Islet of Langerhans (tissue), 1 donor: Measurements from ENCODE around the gene SFXN2.
"Not testable (repeated sequence)": the region's sequence is repeated elsewhere in the genome, so short reads cannot be mapped to it uniquely, and the experiment has no call there.

Experiments used
- FAIRE-seq: peaks from one replicate; lab custom pipeline; 2011; peaks lifted over from hg19 to GRCh38; lab: Jason Lieb, UNC

Gene SFXN2

GRCh38 chr10:102720775-102721301, 6.4 kb downstream of the SFXN2 start:
- FAIRE-seq: no peak

DNA sequence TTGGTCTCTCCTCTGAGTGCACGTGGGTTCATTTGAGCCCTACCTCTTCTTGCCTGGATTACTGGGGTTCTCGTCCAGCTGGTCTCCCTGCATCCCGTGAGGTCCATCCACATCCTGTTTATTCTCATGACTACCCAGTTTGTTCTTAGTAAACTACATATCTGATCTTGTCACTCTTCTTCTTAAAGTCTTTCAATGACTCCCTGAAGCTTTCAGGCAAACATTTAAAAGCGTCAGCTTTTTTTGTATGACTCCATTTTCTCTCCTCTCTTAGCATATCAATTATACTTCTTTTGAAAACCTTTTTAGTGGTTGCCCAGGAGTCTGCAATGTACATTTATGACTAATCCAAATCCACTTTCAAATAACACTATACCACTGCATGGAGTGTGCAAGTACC, 7.5 kb downstream of the SFXN2 start:
- no peak for FAIRE-seq

- FAIRE-seq: no peak
Measured at GRCh38 chr10:102723989-102724388, 9.6 kb downstream of the SFXN2 start.

GRCh38 chr10:102726274-102726673, 11.8 kb downstream of the SFXN2 start:
- no peak for FAIRE-seq

DNA sequence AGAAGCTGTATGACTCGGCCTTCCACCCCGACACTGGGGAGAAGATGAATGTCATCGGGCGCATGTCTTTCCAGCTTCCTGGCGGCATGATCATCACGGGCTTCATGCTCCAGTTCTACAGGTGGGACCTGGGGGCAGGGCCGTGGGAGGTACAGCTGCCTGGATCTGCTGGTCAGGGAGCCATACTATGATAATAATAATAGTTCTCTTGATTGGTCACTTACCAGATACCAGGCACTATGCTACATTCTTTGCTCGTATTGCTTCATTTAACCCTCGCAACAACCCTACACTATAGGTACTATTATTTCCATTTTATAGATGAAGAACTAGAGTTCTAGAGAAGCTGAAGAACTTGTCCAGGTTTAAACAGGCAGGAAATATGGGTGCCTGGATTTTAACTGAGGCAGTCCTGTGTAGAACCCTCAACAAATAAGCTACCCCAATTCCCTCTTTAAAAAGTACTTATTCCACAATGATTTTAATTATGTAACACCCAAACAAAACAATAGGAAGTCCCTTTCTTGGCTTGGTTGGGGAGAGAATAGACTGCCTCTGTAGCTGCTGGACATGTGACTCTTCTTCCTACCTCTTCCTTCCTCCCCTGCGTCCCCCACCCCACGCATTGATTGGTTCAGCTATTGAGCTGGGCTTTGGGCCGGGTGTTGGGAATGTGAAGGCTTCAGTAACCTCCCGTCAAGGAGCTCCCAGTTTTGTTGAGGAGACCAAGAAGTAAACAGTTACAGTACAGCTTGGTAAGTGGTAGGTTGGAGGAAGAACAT, 12.8 kb downstream of the SFXN2 start:
- FAIRE-seq: no peak

GRCh38 chr10:102729029-102730026, 14.9 kb downstream of the SFXN2 start:
- FAIRE-seq: no peak

- FAIRE-seq: no peak
Measured at GRCh38 chr10:102731222-102731800, 16.9 kb downstream of the SFXN2 start.

DNA sequence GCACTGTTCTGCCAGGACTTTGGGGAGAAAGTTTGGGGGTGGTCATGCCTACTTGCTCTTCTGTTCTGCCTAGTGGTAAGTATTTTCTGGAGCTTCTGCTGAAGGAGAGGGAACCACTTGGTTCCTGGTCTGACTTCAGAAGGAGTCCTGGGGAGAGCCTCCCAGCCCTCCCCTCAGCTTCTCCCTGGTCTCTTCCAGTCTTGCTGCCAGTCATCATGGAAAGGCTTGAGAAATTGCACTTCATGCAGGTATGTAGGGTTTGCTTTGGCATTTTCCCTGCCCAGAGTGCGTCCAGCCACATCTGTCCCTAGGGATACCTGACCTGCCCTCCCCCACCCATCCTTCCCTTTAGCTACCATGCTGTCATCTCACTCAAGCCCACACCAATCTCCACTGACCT, 18.2 kb downstream of the SFXN2 start:
- no peak for FAIRE-seq

- FAIRE-seq: no peak
Measured at GRCh38 chr10:102735065-102735562, 20.7 kb downstream of the SFXN2 start.

DNA sequence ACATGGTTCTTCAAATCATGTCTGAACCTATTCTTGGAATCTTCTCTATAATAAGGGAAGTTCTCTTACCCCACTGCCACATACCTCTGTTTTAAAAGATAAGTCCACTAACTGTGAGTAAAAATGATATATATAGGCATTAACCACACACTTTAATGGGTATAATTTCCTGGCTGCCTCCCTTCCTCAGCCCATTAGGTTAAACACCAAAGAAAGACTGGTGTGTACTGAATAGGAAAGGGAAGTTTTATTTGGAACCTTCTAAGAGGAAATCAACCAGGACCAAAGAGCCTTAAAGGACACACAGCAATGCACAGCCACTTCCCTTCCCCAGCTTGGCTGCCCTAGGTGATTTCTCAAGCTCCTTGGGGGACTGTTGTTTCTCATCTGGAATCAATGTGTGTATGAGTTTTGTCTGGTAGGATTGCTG, 24.3 kb downstream of the SFXN2 start:
- no peak for FAIRE-seq

DNA sequence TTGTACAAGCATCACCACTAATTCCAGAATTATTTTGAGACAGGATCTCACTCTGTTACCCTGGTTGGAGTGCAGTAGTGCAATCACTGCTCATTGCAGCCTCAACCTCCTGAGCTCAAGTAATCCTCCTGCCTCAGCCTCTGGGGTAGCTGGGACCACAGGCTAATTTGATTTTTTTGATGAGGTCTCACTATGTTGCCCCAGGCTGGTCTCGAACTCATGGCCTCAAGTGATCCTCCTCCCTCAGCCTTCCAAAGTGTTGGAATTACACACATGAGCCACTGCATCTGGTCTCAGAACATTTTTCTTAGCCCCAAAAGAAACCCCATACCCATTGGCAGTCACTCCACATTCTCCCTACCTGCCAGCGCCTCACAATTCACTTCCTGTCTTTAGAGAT, 25.8 kb downstream of the SFXN2 start:
- FAIRE-seq: no peak

- FAIRE-seq: no peak
Measured at GRCh38 chr10:102741726-102742237, 27.3 kb downstream of the SFXN2 start.

GRCh38 chr10:102742313-102742712, 27.9 kb downstream of the SFXN2 start:
- FAIRE-seq: not testable (repeated sequence)

- no peak for FAIRE-seq
Measured at GRCh38 chr10:102743078-102743587, 28.7 kb downstream of the SFXN2 start.

GRCh38 chr10:102743588-102744373, 29.3 kb downstream of the SFXN2 start, which contains the start of gene WBP1L:
Gene WBP1L, plus strand, starts transcription at chr10:102743948. Its CDS starts 106 bp downstream, at chr10:102744054.
- FAIRE-seq: peak; percentile 97

DNA sequence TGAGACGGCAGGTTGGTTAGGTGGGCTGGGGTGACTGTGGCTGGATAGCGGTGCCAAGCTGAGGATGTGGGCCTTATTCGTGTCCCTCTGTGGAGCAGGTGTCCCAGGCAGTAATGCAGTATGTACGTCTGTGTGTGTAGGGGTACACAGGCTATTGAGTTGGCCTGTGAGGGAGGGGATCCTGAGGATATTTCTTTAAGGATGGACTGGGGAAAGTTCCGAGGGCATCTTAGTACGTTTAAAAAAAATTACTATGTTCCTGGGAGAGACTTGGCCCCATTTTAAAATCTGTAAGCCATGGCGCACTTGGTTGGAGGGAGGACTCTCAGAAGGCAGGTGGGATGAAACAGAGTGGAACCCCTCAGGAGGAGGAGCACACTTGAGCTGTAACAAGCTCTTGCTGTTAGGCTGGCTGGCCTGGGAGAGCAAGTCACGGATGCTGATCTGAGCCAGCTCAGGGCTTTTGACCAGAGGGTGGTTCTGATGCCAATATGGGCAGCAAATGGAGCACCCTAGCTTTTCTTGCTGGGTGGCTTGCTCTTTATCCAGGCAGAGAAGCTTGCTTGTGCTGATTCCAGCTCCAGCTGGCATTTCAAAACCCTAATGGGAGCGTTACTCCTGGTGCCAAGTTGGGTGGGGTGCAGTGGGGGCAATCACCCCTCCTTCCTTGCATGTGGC, 30.1 kb downstream of the SFXN2 start:
- no peak for FAIRE-seq

DNA sequence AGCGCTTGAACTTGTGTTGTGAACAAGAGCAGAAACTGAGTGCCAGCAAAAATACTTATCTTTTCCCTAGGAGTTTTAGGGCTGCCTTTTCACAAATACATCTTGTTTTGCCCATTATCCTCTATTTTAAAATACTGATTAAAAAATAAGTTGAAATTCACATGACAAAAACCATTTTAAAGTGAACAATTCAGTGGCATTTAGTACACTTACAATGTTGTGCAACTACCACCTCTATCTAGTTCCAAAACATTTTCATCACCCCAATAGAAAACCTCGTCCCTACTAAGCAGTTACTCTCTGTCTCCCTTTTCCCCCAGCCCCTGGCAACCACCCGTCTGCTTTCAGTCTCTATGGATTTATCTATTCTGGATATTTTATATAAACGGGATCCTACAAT, 30.7 kb downstream of the SFXN2 start:
- no peak for FAIRE-seq

DNA sequence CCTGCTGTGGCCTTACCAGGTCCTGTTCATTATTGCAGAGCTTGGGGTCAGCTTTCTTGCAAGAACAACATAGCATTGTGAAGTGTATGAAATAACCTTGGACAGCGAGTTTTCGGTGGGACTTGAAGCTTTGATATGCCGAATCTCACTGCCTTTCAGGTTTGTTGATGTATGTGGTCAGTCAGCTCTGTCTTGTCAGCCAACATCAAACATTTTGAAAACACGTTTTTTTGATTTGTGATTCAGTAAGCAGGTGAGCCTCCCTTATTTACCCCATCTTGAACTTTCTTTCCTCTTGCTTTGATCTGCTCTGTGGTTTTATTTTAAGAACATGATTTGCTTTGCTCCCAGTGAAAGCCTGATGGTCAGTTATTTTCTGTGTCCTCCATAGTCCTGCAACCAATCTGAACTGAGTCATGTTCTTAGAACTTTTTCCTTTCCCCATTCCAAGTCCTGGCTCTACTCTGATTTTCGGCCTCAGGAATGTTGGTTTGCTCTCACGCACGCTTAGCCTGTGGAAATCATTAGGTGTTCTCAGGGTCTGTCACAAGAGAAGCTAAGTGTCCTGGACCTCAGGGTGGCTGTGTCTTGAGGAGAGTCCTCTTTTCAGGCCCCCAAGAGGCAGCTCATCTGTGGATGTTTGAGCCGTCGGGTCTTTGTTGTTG, 38.0 kb downstream of the SFXN2 start:
- no peak for FAIRE-seq

- FAIRE-seq: no peak
Measured at GRCh38 chr10:102752934-102753664, 38.7 kb downstream of the SFXN2 start.
